Measurements from ENCODE around the gene SNX13.

The SNX13 gene

GRCh38 chr7:17947620-17948019 lies 7.3 kb upstream of the SNX13 start:
- FAIRE-seq: no peak
- DNase-seq (ENCODE audit: insufficient read length, low spot score): no peak
- no peak for TF ChIP-seq CTCF (IDR thresholded peaks at IDR 0.05; ENCODE audit: insufficient read depth, missing control alignments)

- DNase-seq (ENCODE audit: insufficient read length, low spot score): no peak
- TF ChIP-seq CTCF (IDR thresholded peaks at IDR 0.05; ENCODE audit: insufficient read depth, missing control alignments): no peak
- no peak for FAIRE-seq
These were observed 6.3 kb upstream of the SNX13 start for GRCh38 chr7:17946591-17946990.

- no peak for TF ChIP-seq CTCF (IDR thresholded peaks at IDR 0.05; ENCODE audit: insufficient read depth, missing control alignments)
- no peak for FAIRE-seq
These were observed 4.4 kb upstream of the SNX13 start for GRCh38 chr7:17944720-17945119.

GRCh38 chr7:17943006-17943405 lies 2.7 kb upstream of the SNX13 start:
- no peak for TF ChIP-seq CTCF (IDR thresholded peaks at IDR 0.05; ENCODE audit: insufficient read depth, missing control alignments)
- FAIRE-seq (no peak), DNase-seq (ENCODE audit: insufficient read length, low spot score) (no peak)

More at GRCh38 chr7:17944720-17945119, 4.4 kb upstream of the SNX13 start:
- no peak for DNase-seq (ENCODE audit: insufficient read length, low spot score)

GRCh38 chr7:17942231-17942630 lies 1.9 kb upstream of the SNX13 start:
- DNase-seq (ENCODE audit: insufficient read length, low spot score) (no peak), FAIRE-seq (no peak)
- no peak for TF ChIP-seq CTCF (IDR thresholded peaks at IDR 0.05; ENCODE audit: insufficient read depth, missing control alignments)

GRCh38 chr7:17940951-17941431 lies 697 bp upstream of the SNX13 start:
- DNase-seq (ENCODE audit: insufficient read length, low spot score) (no peak), FAIRE-seq (no peak)
- no peak for TF ChIP-seq CTCF (IDR thresholded peaks at IDR 0.05; ENCODE audit: insufficient read depth, missing control alignments)

- TF ChIP-seq CTCF (IDR thresholded peaks at IDR 0.05; ENCODE audit: insufficient read depth, missing control alignments): no peak
- FAIRE-seq (no peak), DNase-seq (ENCODE audit: insufficient read length, low spot score) (no peak)
These were observed 540 bp downstream of the SNX13 start for GRCh38 chr7:17939606-17940301.

Data from D721Med (cell line).